Esophagus squamous epithelium (tissue), 4 donors: ENCODE measurements around the gene DHX57.

Experiments used
- CTCF ChIP-seq, 6 experiments: fragments of 450-650 bp in 4 of 6; fragments of 200-600 bp in 2 of 6; sonication (generic) in 2 of 6; IDR thresholded peaks; one replicate each; pipeline ENCODE4 v1.5.1; 2016 to 2019; ENCODE audit warnings: antibody characterized with exemption in 6 of 6, mild to moderate bottlenecking in 4 of 6, moderate library complexity in 4 of 6
- POLR2A ChIP-seq, 4 donors: fragments of 450-650 bp; IDR thresholded peaks; one replicate each; pipeline ENCODE4 v1.6.1; 2017; ENCODE audit warnings: antibody characterized with exemption in 4 of 4, mild to moderate bottlenecking in 4 of 4, moderate library complexity in 3 of 4

DNA sequence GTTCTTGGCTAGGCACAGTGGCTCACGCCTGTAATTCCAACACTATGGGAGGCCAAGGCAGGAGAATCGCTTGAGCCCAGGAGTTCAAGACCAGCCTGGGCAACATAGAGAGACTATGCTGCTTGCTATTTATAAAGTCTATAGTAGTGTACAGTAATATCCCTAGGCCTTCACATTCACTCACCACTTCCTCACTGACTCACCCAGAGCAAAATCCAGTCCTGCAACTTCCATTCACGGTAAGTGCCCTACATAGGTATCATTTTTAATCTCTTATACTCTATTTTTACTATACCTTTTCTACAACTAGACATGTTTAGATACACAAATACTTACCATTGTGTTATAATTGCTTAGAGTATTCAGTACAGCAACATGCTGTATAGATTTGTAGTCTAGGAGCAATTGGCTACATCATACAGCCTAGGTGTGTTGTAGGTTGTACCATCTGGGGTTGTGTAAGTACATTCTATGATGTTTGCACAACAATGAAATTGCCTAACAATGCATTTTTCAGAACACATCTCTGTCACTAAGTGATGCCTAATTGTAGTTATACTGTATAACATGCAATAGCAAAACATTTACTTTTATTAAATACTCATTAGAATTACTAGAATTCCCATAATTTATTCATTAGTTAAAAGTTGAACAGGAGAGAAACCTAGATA, 8.8 kb downstream of the DHX57 start:
- TF ChIP-seq CTCF (IDR thresholded peaks at IDR 0.05) (no peak), POLR2A (IDR thresholded peaks at IDR 0.05) (no peak)
